Measurements from ENCODE around the gene C3. TPM values are rescaled to one million over a fixed set of nuclear protein-coding genes. Genes with fewer than 3 reads are reported as not detected.

Gene C3
- total and polyA plus RNA-seq, 2 of the 13 experiments (the other 11 are each of a cell fraction or from before 2014, with no cell fraction given) = 1,455 to 6,272 TPM

- no peak for TF ChIP-seq CCAR2 (optimal IDR thresholded peaks at IDR 0.05; ENCODE audit: low read depth, low read length)
- no peak for TF ChIP-seq ZNF816 (CRISPR knock-in tag; IDR thresholded peaks at IDR 0.05; ENCODE audit: borderline replicate concordance)
- TF ChIP-seq ZNF687 (CRISPR knock-in tag; IDR thresholded peaks at IDR 0.05) = peak; percentile 28; the same call in 1 of the 2 replicates
- TF ChIP-seq NFYC (CRISPR knock-in tag; IDR thresholded peaks at IDR 0.05) = peak; percentile 69
- peak; percentile 84 for TF ChIP-seq RBFOX2 (IDR thresholded peaks at IDR 0.05; ENCODE audit: low read depth, low read length)
- TF ChIP-seq TBX2 (CRISPR knock-in tag; IDR thresholded peaks at IDR 0.05; ENCODE audit: borderline replicate concordance) = peak; percentile 21; the same call in 1 of the 2 replicates
- peak; percentile 5; the same call in 1 of the 2 replicates for TF ChIP-seq NFKB2 (CRISPR knock-in tag; IDR thresholded peaks at IDR 0.05; ENCODE audit: borderline replicate concordance)
- TF ChIP-seq, protein P1, sequence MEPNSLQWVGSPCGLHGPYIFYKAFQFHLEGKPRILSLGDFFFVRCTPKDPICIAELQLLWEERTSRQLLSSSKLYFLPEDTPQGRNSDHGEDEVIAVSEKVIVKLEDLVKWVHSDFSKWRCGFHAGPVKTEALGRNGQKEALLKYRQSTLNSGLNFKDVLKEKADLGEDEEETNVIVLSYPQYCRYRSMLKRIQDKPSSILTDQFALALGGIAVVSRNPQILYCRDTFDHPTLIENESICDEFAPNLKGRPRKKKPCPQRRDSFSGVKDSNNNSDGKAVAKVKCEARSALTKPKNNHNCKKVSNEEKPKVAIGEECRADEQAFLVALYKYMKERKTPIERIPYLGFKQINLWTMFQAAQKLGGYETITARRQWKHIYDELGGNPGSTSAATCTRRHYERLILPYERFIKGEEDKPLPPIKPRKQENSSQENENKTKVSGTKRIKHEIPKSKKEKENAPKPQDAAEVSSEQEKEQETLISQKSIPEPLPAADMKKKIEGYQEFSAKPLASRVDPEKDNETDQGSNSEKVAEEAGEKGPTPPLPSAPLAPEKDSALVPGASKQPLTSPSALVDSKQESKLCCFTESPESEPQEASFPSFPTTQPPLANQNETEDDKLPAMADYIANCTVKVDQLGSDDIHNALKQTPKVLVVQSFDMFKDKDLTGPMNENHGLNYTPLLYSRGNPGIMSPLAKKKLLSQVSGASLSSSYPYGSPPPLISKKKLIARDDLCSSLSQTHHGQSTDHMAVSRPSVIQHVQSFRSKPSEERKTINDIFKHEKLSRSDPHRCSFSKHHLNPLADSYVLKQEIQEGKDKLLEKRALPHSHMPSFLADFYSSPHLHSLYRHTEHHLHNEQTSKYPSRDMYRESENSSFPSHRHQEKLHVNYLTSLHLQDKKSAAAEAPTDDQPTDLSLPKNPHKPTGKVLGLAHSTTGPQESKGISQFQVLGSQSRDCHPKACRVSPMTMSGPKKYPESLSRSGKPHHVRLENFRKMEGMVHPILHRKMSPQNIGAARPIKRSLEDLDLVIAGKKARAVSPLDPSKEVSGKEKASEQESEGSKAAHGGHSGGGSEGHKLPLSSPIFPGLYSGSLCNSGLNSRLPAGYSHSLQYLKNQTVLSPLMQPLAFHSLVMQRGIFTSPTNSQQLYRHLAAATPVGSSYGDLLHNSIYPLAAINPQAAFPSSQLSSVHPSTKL (CRISPR knock-in tag; IDR thresholded peaks at IDR 0.05) = no peak
- TF ChIP-seq ZNF672 (CRISPR knock-in tag; IDR thresholded peaks at IDR 0.05) = no peak
These were observed 27.4 kb downstream of the C3 start (continued) for GRCh38 chr19:6693056-6693471.
